Smooth muscle cell (in vitro differentiated cells): ENCODE measurements around the gene ATG4D. TPM values are rescaled to one million over a fixed set of nuclear protein-coding genes. Genes with fewer than 3 reads are reported as not detected.

Source experiments
- DNase-seq: peaks from one replicate; lab custom pipeline; 2025; ENCODE audit not compliant: unreplicated experiment; lab: John Stamatoyannopoulos, UW
- H2AFZ ChIP-seq: fragments of 200-600 bp; sonication (generic); 2 replicates; pipeline ENCODE4 v1.6.0; 2016; ENCODE audit warnings: antibody characterized with exemption, low read depth, mild to moderate bottlenecking
- H3F3A ChIP-seq: fragments of 200-600 bp; sonication (generic); 2 replicates; pipeline ENCODE4 v1.6.0; 2017; ENCODE audit warnings: antibody characterized with exemption, low read depth
- H3K27ac ChIP-seq: fragments of 200-600 bp; sonication (generic); 2 replicates; pipeline ENCODE4 v1.5.1; 2016; ENCODE audit warnings: low read depth, mild to moderate bottlenecking
- H3K27me3 ChIP-seq: fragments of 200-600 bp; sonication (generic); 2 replicates; pipeline ENCODE4 v1.6.1; 2016; ENCODE audit warnings: low read depth, mild to moderate bottlenecking
- H3K36me3 ChIP-seq: fragments of 200-600 bp; sonication (generic); 2 replicates; pipeline ENCODE4 v1.5.1; 2016; ENCODE audit warnings: low read depth
- H3K4me1 ChIP-seq: fragments of 200-600 bp; sonication (generic); 2 replicates; pipeline ENCODE4 v1.5.1; 2016; ENCODE audit warnings: low read depth
- H3K4me2 ChIP-seq: fragments of 200-600 bp; sonication (generic); 2 replicates; pipeline ENCODE4 v1.6.0; 2016; ENCODE audit warnings: mild to moderate bottlenecking
- H3K4me3 ChIP-seq: fragments of 200-600 bp; sonication (generic); 2 replicates; pipeline ENCODE4 v1.5.1; 2016; ENCODE audit warnings: mild to moderate bottlenecking
- H3K79me2 ChIP-seq: fragments of 200-600 bp; sonication (generic); 2 replicates; pipeline ENCODE4 v1.6.0; 2016; ENCODE audit warnings: low read depth, mild to moderate bottlenecking
- H3K9ac ChIP-seq: fragments of 200-600 bp; sonication (generic); 2 replicates; pipeline ENCODE4 v1.6.0; 2016; ENCODE audit warnings: low read depth
- H3K9me3 ChIP-seq: fragments of 200-600 bp; sonication (generic); replicated peaks from 2 replicates; pipeline ENCODE4 v1.5.1; 2016; ENCODE audit warnings: low read depth
- H4K20me1 ChIP-seq: fragments of 200-600 bp; sonication (generic); 2 replicates; pipeline ENCODE4 v1.6.0; 2016; ENCODE audit warnings: low read depth
- CTCF ChIP-seq: fragments of 200-600 bp; sonication (generic); IDR thresholded peaks from 2 replicates; pipeline ENCODE4 v1.5.1; 2017; ENCODE audit warnings: borderline replicate concordance, mild to moderate bottlenecking, antibody characterized with exemption; ENCODE audit not compliant: insufficient read depth, poor library complexity, severe bottlenecking
- WGBS: methylation state at CpG from one replicate; pipeline ENCODE4 v1.1.7; 2016; ENCODE audit warnings: low lambda C conversion rate; 5-methylcytosine and 5-hydroxymethylcytosine counted together
- polyA plus RNA-seq: library from polyadenylated mRNA; unstranded; fragments of >200 nt; fragmentation: Nextera tagmentation; extraction: Ambion mirVana; gene quantifications from 2 replicates; pipeline ENCODE4 v1.2.1, GENCODE V29; 2016
- total RNA-seq: library from RNA; depleted of rRNA; stranded (reverse); fragments of >200 nt; gene quantifications from 2 replicates; pipeline ENCODE4 v1.2.3, GENCODE V29; 2014

Gene ATG4D
- total and polyA plus RNA-seq, 2 experiments from 2014 or later: 12.9 to 19.0 TPM

DNA sequence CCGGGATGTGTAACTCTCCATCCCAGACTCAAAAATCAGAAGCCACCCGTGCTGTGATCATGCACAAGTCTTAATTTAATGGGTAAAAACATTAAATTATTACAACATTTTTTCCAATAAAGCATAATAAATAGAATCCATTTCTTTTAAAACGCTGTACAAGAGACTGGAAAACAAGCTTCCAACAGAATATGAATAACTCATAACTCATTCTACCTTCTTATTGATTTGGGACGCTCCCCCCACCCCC lies 22.6 kb downstream of the ATG4D start:
- no peak overlapping the region for H2AFZ ChIP-seq
- H3K27ac ChIP-seq: peak overlapping the region; percentile 33
- H3K4me2 ChIP-seq: peak overlapping the region; percentile 94
- no peak for TF ChIP-seq CTCF
- peaks cover 18% of the 10 kb centered on the region for H3K4me1 ChIP-seq
- H3K9me3 ChIP-seq: no peaks in the 10 kb centered on the region
- no peak for DNase-seq
- H3K79me2 ChIP-seq: peaks cover 12% of the 10 kb centered on the region
- H4K20me1 ChIP-seq: no peaks in the 10 kb centered on the region
- no peaks in the 10 kb centered on the region for H3K27me3 ChIP-seq
- H3K36me3 ChIP-seq: no peaks in the 10 kb centered on the region
- peak overlapping the region; percentile 65 for H3K4me3 ChIP-seq
- H3K9ac ChIP-seq: no peak overlapping the region
- 40% methylated on average over 4 of the region's 4 CpGs for WGBS
- H3F3A ChIP-seq: peaks cover 14% of the 10 kb centered on the region

DNA sequence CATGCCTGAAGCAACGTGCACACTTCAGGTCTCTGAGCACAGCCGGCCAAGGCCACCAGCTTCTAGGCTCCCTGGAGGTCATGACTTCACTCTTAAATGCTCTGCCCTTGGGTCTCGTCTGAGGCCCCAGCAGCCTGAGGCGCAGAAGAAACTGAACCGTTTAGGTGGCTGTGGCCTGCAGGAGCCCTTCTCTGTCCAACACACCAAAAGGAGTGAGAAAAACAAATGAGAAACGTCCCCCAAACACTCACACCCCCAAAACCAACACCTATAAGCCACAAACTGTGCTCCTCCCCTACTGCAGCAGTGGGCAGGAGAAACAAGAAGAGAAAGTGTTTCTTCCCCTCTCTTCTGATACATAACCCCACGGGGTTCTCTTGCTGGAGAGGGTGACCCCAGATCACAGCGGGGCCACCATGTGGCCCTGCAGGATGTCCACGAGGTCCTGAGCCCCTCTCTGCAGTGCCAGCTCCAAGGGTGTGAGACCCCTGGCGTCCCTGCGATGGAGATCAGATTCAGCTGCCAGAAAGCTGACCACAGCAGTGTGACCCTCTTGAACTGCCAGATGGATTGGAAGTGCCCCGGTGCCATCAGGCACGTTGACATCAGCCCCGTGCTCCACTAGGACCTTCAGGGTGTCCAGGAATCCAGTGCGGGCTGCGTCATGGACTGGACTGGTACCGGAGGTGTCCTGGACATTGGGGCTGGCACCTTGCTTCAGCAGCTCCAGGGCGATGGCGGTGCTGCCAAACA lies 23.1 kb downstream of the ATG4D start:
- no peak for DNase-seq
- H3F3A ChIP-seq: peaks cover 14% of the 10 kb centered on the region
- peak overlapping the region; percentile 65 for H3K4me3 ChIP-seq
- H3K9me3 ChIP-seq: no peaks in the 10 kb centered on the region
- no peaks in the 10 kb centered on the region for H3K27me3 ChIP-seq
- no peaks in the 10 kb centered on the region for H3K36me3 ChIP-seq
- 85% methylated on average over 19 of the region's 19 CpGs for WGBS
- H3K79me2 ChIP-seq: peaks cover 12% of the 10 kb centered on the region
- H3K27ac ChIP-seq: peak overlapping the region; percentile 33
- H4K20me1 ChIP-seq: no peaks in the 10 kb centered on the region
- no peak for TF ChIP-seq CTCF
- peaks cover 18% of the 10 kb centered on the region for H3K4me1 ChIP-seq
- no peak overlapping the region for H3K9ac ChIP-seq
- no peak overlapping the region for H2AFZ ChIP-seq
- peak overlapping the region; percentile 94 for H3K4me2 ChIP-seq

DNA sequence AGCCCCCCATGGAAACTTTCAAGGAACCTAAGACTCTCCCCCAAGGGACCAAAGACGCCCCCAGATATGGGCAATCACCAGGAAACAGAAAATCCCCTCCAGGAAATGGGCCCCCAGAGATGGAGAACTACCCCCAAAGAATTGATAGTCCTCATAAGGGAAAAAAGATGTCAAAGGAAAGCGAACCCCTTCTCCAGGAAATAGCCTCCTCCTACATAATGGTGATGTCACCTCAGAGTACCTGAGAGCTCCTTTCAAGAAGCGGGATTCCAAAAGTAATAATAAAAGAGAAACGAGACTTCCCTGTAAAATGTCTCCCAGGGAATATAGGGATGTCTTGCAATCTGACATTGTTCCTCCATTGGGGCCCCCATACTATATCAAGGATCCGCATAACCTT lies 24.0 kb downstream of the ATG4D start:
- 36% methylated on average over 5 of the region's 5 CpGs for WGBS
- H3K79me2 ChIP-seq: peaks cover 12% of the 10 kb centered on the region
- no peak overlapping the region for H2AFZ ChIP-seq
- peak overlapping the region; percentile 75 for H3K4me3 ChIP-seq
- H3K36me3 ChIP-seq: no peaks in the 10 kb centered on the region
- peaks cover 18% of the 10 kb centered on the region for H3K4me1 ChIP-seq
- no peak for TF ChIP-seq CTCF
- H3K4me2 ChIP-seq: peak overlapping the region; percentile 88
- H4K20me1 ChIP-seq: no peaks in the 10 kb centered on the region
- no peak overlapping the region for H3K27ac ChIP-seq
- H3K9ac ChIP-seq: no peak overlapping the region
- H3F3A ChIP-seq: peaks cover 14% of the 10 kb centered on the region
- H3K27me3 ChIP-seq: no peaks in the 10 kb centered on the region
- DNase-seq: no peak
- H3K9me3 ChIP-seq: no peaks in the 10 kb centered on the region
